ENCODE measurements around the gene EPB41L1.

- TF ChIP-seq POLR2AphosphoS5 (IDR thresholded peaks at IDR 0.05; ENCODE audit: low read depth, low read length) (no peak), TAF1 (IDR thresholded peaks at IDR 0.05; ENCODE audit: borderline replicate concordance, insufficient read depth, low read length) (no peak)
Observed at GRCh38 chr20:36152261-36152660, 2.3 kb upstream of the EPB41L1 start.

Data from PFSK-1 (cell line).